HEK293 (cell line): ENCODE measurements around the gene PSMF1.

ENCODE experiments used
- GLI2 ChIP-seq: fragments of 450-650 bp; formaldehyde crosslinking; IDR thresholded peaks from 2 replicates; pipeline ENCODE4; 2017; ENCODE audit warnings: missing biosample characterization, missing genetic modification characterization, low read depth, borderline replicate concordance
- GLI4 ChIP-seq: fragments of 450-650 bp; formaldehyde crosslinking; IDR thresholded peaks from 2 replicates; pipeline ENCODE4 v1.5.1; 2016; ENCODE audit warnings: missing biosample characterization, missing genetic modification characterization
- HOXA7 ChIP-seq: sonication (generic); formaldehyde crosslinking; IDR thresholded peaks from 2 replicates; pipeline ENCODE4 v1.8.1; 2022; ENCODE audit warnings: missing genetic modification reagents, borderline replicate concordance
- IKZF3 ChIP-seq: fragments of 450-650 bp; IDR thresholded peaks from 2 replicates; pipeline ENCODE4 v1.5.0; 2018; ENCODE audit warnings: missing biosample characterization, mild to moderate bottlenecking, missing genetic modification characterization, moderate library complexity
- MYNN ChIP-seq: fragments of 450-650 bp; formaldehyde crosslinking; IDR thresholded peaks from 2 replicates; pipeline ENCODE4 v1.5.1; 2016; ENCODE audit warnings: missing biosample characterization, missing genetic modification characterization, borderline replicate concordance
- PRDM1 ChIP-seq: fragments of 450-650 bp; formaldehyde crosslinking; IDR thresholded peaks from 2 replicates; pipeline ENCODE4; 2016; ENCODE audit warnings: missing biosample characterization, missing genetic modification characterization
- SETDB1 ChIP-seq: IDR thresholded peaks from one replicate; pipeline ENCODE4 v1.6.1; 2017; ENCODE audit warnings: mild to moderate bottlenecking, low read length, moderate library complexity, mixed read lengths; ENCODE audit not compliant: insufficient read length
- TCF7L2 ChIP-seq: IDR thresholded peaks from 2 replicates; pipeline ENCODE4 v1.6.1; 2011; ENCODE audit warnings: low read depth, mild to moderate bottlenecking, inconsistent platforms, low read length, moderate library complexity, borderline replicate concordance
- ZBTB7A ChIP-seq: fragments of 450-650 bp; formaldehyde crosslinking; IDR thresholded peaks from 2 replicates; pipeline ENCODE4 v1.5.1; 2016; ENCODE audit warnings: low read depth, missing biosample characterization, missing genetic modification characterization
- ZNF16 ChIP-seq: fragments of 450-650 bp; formaldehyde crosslinking; IDR thresholded peaks from 2 replicates; pipeline ENCODE4 v1.5.1; 2016; ENCODE audit warnings: low read depth, missing biosample characterization, missing genetic modification characterization
- ZNF169 ChIP-seq: fragments of 450-650 bp; formaldehyde crosslinking; IDR thresholded peaks from 2 replicates; pipeline ENCODE4 v1.5.1; 2016; ENCODE audit warnings: missing biosample characterization, missing genetic modification characterization
- ZNF2 ChIP-seq: fragments of 450-650 bp; formaldehyde crosslinking; IDR thresholded peaks from 2 replicates; pipeline ENCODE4 v1.5.1; 2016; ENCODE audit warnings: missing biosample characterization, missing genetic modification characterization
- ZNF223 ChIP-seq: fragments of 450-650 bp; formaldehyde crosslinking; IDR thresholded peaks from 2 replicates; pipeline ENCODE4 v1.5.1; 2016; ENCODE audit warnings: missing biosample characterization, missing genetic modification characterization
- ZNF292 ChIP-seq: fragments of 450-650 bp; formaldehyde crosslinking; IDR thresholded peaks from 2 replicates; pipeline ENCODE4 v1.5.1; 2016; ENCODE audit warnings: low read depth, missing biosample characterization, missing genetic modification characterization, borderline replicate concordance
- ZNF302 ChIP-seq: fragments of 450-650 bp; formaldehyde crosslinking; IDR thresholded peaks from 2 replicates; pipeline ENCODE4 v1.5.1; 2016; ENCODE audit warnings: missing biosample characterization, missing genetic modification characterization, low read depth
- ZNF311 ChIP-seq: fragments of 450-650 bp; formaldehyde crosslinking; IDR thresholded peaks from 2 replicates; pipeline ENCODE4 v1.5.1; 2017; ENCODE audit warnings: missing biosample characterization, missing genetic modification characterization, borderline replicate concordance
- ZNF426 ChIP-seq: fragments of 450-650 bp; formaldehyde crosslinking; IDR thresholded peaks from 2 replicates; pipeline ENCODE4 v1.5.1; 2017; ENCODE audit warnings: missing biosample characterization, missing genetic modification characterization, mild to moderate bottlenecking, inconsistent platforms, moderate library complexity
- ZNF433 ChIP-seq: fragments of 450-650 bp; formaldehyde crosslinking; IDR thresholded peaks from 2 replicates; pipeline ENCODE4 v1.5.1; 2016; ENCODE audit warnings: missing biosample characterization, missing genetic modification characterization, low read depth
- ZNF530 ChIP-seq: fragments of 450-650 bp; formaldehyde crosslinking; IDR thresholded peaks from 2 replicates; pipeline ENCODE4 v1.5.1; 2016; ENCODE audit warnings: low read depth, missing biosample characterization, missing genetic modification characterization
- ZNF560 ChIP-seq: fragments of 450-650 bp; formaldehyde crosslinking; IDR thresholded peaks from 2 replicates; pipeline ENCODE4 v1.5.1; 2017; ENCODE audit warnings: missing biosample characterization, missing genetic modification characterization, borderline replicate concordance
- ZNF677 ChIP-seq: fragments of 450-650 bp; IDR thresholded peaks from 2 replicates; pipeline ENCODE4 v1.5.0; 2018; ENCODE audit warnings: missing biosample characterization, mild to moderate bottlenecking, missing genetic modification characterization, moderate library complexity
- TF ChIP-seq, protein P1 (sequence below): fragments of 450-650 bp; formaldehyde crosslinking; IDR thresholded peaks from 2 replicates; pipeline ENCODE4 v1.5.1; 2016; ENCODE audit warnings: missing biosample characterization, missing genetic modification characterization
- TF ChIP-seq, protein P2 (sequence below): fragments of 450-650 bp; formaldehyde crosslinking; IDR thresholded peaks from 2 replicates; pipeline ENCODE4 v1.5.1; 2016; ENCODE audit warnings: missing biosample characterization, missing genetic modification characterization
- TF ChIP-seq, protein P3 (sequence below): fragments of 450-650 bp; formaldehyde crosslinking; IDR thresholded peaks from 2 replicates; pipeline ENCODE4 v1.5.1; 2016; ENCODE audit warnings: missing biosample characterization, missing genetic modification characterization
- TF ChIP-seq, protein P4 (sequence below): fragments of 450-650 bp; formaldehyde crosslinking; IDR thresholded peaks from 2 replicates; pipeline ENCODE4 v1.5.1; 2016; ENCODE audit warnings: missing biosample characterization, missing genetic modification characterization
- TF ChIP-seq, protein P5 (sequence below): fragments of 450-650 bp; formaldehyde crosslinking; IDR thresholded peaks from 2 replicates; pipeline ENCODE4 v1.5.1; 2016; ENCODE audit warnings: missing biosample characterization, missing genetic modification characterization

The PSMF1 gene

DNA sequence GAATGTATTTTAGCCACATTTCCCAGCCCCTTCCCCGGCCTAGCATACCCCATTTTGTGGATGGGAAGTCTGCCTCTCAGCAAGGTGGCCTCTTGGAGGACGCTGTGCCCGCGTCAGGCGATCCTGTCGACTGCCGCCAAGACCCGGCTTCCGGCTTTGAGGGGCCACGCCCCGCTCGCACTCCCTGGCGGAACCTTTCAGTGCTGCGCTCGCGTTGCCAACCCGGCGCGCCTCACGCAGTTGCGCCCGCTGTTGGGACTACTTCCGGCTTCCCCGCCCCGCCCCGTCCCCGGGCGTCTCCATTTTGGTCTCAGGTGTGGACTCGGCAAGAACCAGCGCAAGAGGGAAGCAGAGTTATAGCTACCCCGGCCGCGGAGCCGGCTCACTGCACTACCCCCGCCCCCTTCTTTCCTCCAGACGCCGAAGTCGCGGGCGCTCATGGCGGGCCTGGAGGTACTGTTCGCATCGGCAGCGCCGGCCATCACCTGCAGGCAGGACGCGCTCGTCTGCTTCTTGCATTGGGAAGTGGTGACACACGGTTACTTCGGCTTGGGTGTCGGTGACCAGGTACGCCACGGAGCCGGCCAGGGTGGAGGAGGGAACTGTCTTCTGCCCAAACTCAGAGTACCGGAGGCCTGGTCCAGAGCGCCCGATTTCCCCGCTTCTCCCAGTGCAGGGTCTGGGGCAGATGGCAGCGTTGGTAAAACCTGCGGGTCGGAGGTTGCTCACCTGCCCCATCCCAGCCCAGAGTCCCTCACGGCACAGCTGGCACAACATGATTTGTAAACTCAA, at the start of gene PSMF1 (continued):
- TF ChIP-seq, protein P1, sequence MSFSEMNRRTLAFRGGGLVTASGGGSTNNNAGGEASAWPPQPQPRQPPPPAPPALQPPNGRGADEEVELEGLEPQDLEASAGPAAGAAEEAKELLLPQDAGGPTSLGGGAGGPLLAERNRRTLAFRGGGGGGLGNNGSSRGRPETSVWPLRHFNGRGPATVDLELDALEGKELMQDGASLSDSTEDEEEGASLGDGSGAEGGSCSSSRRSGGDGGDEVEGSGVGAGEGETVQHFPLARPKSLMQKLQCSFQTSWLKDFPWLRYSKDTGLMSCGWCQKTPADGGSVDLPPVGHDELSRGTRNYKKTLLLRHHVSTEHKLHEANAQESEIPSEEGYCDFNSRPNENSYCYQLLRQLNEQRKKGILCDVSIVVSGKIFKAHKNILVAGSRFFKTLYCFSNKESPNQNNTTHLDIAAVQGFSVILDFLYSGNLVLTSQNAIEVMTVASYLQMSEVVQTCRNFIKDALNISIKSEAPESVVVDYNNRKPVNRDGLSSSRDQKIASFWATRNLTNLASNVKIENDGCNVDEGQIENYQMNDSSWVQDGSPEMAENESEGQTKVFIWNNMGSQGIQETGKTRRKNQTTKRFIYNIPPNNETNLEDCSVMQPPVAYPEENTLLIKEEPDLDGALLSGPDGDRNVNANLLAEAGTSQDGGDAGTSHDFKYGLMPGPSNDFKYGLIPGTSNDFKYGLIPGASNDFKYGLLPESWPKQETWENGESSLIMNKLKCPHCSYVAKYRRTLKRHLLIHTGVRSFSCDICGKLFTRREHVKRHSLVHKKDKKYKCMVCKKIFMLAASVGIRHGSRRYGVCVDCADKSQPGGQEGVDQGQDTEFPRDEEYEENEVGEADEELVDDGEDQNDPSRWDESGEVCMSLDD (tag by site-specific recombination) = peak; percentile 50; the same call in 1 of the 2 replicates
- TF ChIP-seq ZNF302 (tag by site-specific recombination) (no peak), SETDB1 (no peak), ZNF223 (no peak), ZNF2 (tag by site-specific recombination) (0 out of 2 replicates have a peak, but pooled peaks have one; percentile 72), ZNF426 (tag by site-specific recombination) (no peak), ZNF560 (tag by site-specific recombination) (no peak), ZNF433 (tag by site-specific recombination) (no peak), IKZF3 (tag by site-specific recombination) (0 out of 2 replicates have a peak, but pooled peaks have one; percentile 64), ZNF311 (no peak), ZNF530 (tag by site-specific recombination) (no peak), PRDM1 (no peak), MYNN (tag by site-specific recombination) (no peak), ZBTB7A (tag by site-specific recombination) (peak; percentile 93), ZNF677 (tag by site-specific recombination) (0 out of 2 replicates have a peak, but pooled peaks have one; percentile 28), GLI2 (no peak; the same call in 1 of the 2 replicates), ZNF16 (tag by site-specific recombination) (no peak), ZNF169 (no peak), ZNF292 (tag by site-specific recombination) (no peak), GLI4 (tag by site-specific recombination) (peak; percentile 85; the same call in 1 of the 2 replicates), TCF7L2 (no peak), HOXA7 (CRISPR knock-in tag) (no peak)
- TF ChIP-seq, protein P2, sequence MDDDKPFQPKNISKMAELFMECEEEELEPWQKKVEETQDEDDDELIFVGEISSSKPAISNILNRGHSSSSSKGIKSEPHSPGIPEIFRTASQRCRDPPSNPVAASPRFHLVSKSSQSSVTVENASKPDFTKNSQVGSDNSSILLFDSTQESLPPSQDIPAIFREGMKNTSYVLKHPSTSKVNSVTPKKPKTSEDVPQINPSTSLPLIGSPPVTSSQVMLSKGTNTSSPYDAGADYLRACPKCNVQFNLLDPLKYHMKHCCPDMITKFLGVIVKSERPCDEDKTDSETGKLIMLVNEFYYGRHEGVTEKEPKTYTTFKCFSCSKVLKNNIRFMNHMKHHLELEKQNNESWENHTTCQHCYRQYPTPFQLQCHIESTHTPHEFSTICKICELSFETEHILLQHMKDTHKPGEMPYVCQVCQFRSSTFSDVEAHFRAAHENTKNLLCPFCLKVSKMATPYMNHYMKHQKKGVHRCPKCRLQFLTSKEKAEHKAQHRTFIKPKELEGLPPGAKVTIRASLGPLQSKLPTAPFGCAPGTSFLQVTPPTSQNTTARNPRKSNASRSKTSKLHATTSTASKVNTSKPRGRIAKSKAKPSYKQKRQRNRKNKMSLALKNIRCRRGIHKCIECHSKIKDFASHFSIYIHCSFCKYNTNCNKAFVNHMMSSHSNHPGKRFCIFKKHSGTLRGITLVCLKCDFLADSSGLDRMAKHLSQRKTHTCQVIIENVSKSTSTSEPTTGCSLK (tag by site-specific recombination) = no peak
- TF ChIP-seq, protein P3, sequence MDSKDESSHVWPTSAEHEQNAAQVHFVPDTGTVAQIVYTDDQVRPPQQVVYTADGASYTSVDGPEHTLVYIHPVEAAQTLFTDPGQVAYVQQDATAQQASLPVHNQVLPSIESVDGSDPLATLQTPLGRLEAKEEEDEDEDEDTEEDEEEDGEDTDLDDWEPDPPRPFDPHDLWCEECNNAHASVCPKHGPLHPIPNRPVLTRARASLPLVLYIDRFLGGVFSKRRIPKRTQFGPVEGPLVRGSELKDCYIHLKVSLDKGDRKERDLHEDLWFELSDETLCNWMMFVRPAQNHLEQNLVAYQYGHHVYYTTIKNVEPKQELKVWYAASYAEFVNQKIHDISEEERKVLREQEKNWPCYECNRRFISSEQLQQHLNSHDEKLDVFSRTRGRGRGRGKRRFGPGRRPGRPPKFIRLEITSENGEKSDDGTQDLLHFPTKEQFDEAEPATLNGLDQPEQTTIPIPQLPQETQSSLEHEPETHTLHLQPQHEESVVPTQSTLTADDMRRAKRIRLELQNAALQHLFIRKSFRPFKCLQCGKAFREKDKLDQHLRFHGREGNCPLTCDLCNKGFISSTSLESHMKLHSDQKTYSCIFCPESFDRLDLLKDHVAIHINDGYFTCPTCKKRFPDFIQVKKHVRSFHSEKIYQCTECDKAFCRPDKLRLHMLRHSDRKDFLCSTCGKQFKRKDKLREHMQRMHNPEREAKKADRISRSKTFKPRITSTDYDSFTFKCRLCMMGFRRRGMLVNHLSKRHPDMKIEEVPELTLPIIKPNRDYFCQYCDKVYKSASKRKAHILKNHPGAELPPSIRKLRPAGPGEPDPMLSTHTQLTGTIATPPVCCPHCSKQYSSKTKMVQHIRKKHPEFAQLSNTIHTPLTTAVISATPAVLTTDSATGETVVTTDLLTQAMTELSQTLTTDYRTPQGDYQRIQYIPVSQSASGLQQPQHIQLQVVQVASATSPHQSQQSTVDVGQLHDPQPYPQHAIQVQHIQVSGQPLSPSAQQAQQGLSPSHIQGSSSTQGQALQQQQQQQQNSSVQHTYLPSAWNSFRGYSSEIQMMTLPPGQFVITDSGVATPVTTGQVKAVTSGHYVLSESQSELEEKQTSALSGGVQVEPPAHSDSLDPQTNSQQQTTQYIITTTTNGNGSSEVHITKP = peak; percentile 95
- TF ChIP-seq, protein P4, sequence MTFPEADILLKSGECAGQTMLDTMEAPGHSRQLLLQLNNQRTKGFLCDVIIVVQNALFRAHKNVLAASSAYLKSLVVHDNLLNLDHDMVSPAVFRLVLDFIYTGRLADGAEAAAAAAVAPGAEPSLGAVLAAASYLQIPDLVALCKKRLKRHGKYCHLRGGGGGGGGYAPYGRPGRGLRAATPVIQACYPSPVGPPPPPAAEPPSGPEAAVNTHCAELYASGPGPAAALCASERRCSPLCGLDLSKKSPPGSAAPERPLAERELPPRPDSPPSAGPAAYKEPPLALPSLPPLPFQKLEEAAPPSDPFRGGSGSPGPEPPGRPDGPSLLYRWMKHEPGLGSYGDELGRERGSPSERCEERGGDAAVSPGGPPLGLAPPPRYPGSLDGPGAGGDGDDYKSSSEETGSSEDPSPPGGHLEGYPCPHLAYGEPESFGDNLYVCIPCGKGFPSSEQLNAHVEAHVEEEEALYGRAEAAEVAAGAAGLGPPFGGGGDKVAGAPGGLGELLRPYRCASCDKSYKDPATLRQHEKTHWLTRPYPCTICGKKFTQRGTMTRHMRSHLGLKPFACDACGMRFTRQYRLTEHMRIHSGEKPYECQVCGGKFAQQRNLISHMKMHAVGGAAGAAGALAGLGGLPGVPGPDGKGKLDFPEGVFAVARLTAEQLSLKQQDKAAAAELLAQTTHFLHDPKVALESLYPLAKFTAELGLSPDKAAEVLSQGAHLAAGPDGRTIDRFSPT (tag by site-specific recombination) = peak; percentile 80
- TF ChIP-seq, protein P5, sequence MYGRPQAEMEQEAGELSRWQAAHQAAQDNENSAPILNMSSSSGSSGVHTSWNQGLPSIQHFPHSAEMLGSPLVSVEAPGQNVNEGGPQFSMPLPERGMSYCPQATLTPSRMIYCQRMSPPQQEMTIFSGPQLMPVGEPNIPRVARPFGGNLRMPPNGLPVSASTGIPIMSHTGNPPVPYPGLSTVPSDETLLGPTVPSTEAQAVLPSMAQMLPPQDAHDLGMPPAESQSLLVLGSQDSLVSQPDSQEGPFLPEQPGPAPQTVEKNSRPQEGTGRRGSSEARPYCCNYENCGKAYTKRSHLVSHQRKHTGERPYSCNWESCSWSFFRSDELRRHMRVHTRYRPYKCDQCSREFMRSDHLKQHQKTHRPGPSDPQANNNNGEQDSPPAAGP (tag by site-specific recombination) = peak; percentile 98
